ENCODE results near the gene ANKRD55. TPM values are rescaled to one million over a fixed set of nuclear protein-coding genes. Genes with fewer than 3 reads are reported as not detected.

ANKRD55 gene
- total RNA-seq, 2 experiments from 2014 or later = 0.37 to 0.52 TPM

GRCh38 chr5:56176155-56176798 is 56.9 kb downstream of the ANKRD55 start:
- DNase-seq (no peak), ATAC-seq (no peak)
- POLR2A ChIA-PET = no interaction called here
- no peaks in the 10 kb centered on the region for H3K36me3 Mint-ChIP-seq (ENCODE audit: low read depth)
- no peak overlapping the region for H3K27ac Mint-ChIP-seq
- peaks cover 15% of the 10 kb centered on the region for H3K27me3 Mint-ChIP-seq (ENCODE audit: low read depth)
- CTCF ChIA-PET = no interaction called here
- no peak overlapping the region for H3K4me3 Mint-ChIP-seq
- no peaks in the 10 kb centered on the region for H3K9me3 Mint-ChIP-seq (ENCODE audit: insufficient read depth)
- peaks cover 9% of the 10 kb centered on the region for H3K4me1 Mint-ChIP-seq (ENCODE audit: low read depth)

GRCh38 chr5:56175488-56175887 is 57.6 kb downstream of the ANKRD55 start:
- H3K4me3 Mint-ChIP-seq = no peak overlapping the region
- H3K27me3 Mint-ChIP-seq (ENCODE audit: low read depth) = peaks cover 15% of the 10 kb centered on the region
- ChIA-PET CTCF (no interaction called here), POLR2A (no interaction called here)
- H3K36me3 Mint-ChIP-seq (ENCODE audit: low read depth) = no peaks in the 10 kb centered on the region
- DNase-seq (no peak), ATAC-seq (no peak)
- H3K4me1 Mint-ChIP-seq (ENCODE audit: low read depth) = peaks cover 9% of the 10 kb centered on the region
- H3K27ac Mint-ChIP-seq = no peak overlapping the region
- H3K9me3 Mint-ChIP-seq (ENCODE audit: insufficient read depth) = no peaks in the 10 kb centered on the region

GRCh38 chr5:56175021-56175420 is 58.1 kb downstream of the ANKRD55 start:
- ATAC-seq = no peak

GRCh38 chr5:56172241-56172640 is 60.9 kb downstream of the ANKRD55 start:
- no peak for ATAC-seq
- no peak for DNase-seq
- Mint-ChIP-seq H3K36me3 (ENCODE audit: low read depth) (no peaks in the 10 kb centered on the region), H3K4me1 (ENCODE audit: low read depth) (peaks cover 18% of the 10 kb centered on the region), H3K4me3 (no peak overlapping the region), H3K9me3 (ENCODE audit: insufficient read depth) (no peaks in the 10 kb centered on the region), H3K27me3 (ENCODE audit: low read depth) (peaks cover 13% of the 10 kb centered on the region), H3K27ac (no peak overlapping the region)
- CTCF ChIA-PET = interaction anchor here (0.8 kb wide), 1 partner anchor 114 kb away, joined by 3 read pairs; no protein-coding TSS in a partner anchor
- POLR2A ChIA-PET = no interaction called here

More at GRCh38 chr5:56175021-56175420, 58.1 kb downstream of the ANKRD55 start:
- no peaks in the 10 kb centered on the region for H3K9me3 Mint-ChIP-seq (ENCODE audit: insufficient read depth)
- no peak overlapping the region for H3K27ac Mint-ChIP-seq
- no peak for DNase-seq
- H3K36me3 Mint-ChIP-seq (ENCODE audit: low read depth) = no peaks in the 10 kb centered on the region
- ChIA-PET CTCF (no interaction called here), POLR2A (no interaction called here)
- peaks cover 9% of the 10 kb centered on the region for H3K4me1 Mint-ChIP-seq (ENCODE audit: low read depth)
- H3K4me3 Mint-ChIP-seq = no peak overlapping the region
- peaks cover 15% of the 10 kb centered on the region for H3K27me3 Mint-ChIP-seq (ENCODE audit: low read depth)

- ATAC-seq (no peak), DNase-seq (no peak)
- Mint-ChIP-seq H3K27me3 (ENCODE audit: low read depth) (peaks cover 11% of the 10 kb centered on the region), H3K27ac (no peak overlapping the region), H3K4me3 (no peak overlapping the region), H3K9me3 (ENCODE audit: insufficient read depth) (no peaks in the 10 kb centered on the region), H3K4me1 (ENCODE audit: low read depth) (peaks cover 22% of the 10 kb centered on the region), H3K36me3 (ENCODE audit: low read depth) (no peaks in the 10 kb centered on the region)
- ChIA-PET POLR2A (no interaction called here), CTCF (interaction anchor here (1.0 kb wide), 1 partner anchor 31 kb away, joined by 4 read pairs; no protein-coding TSS in a partner anchor)
Observed at GRCh38 chr5:56170557-56170956, 62.6 kb downstream of the ANKRD55 start.

- Mint-ChIP-seq H3K27me3 (ENCODE audit: low read depth) (peaks cover 6% of the 10 kb centered on the region), H3K36me3 (ENCODE audit: low read depth) (no peaks in the 10 kb centered on the region), H3K27ac (no peak overlapping the region), H3K4me3 (no peak overlapping the region), H3K4me1 (ENCODE audit: low read depth) (peaks cover 22% of the 10 kb centered on the region), H3K9me3 (ENCODE audit: insufficient read depth) (no peaks in the 10 kb centered on the region)
- ChIA-PET POLR2A (no interaction called here), CTCF (interaction anchor here (1.0 kb wide), 1 partner anchor 31 kb away, joined by 4 read pairs; no protein-coding TSS in a partner anchor)
- ATAC-seq (no peak), DNase-seq (no peak)
Observed at GRCh38 chr5:56169949-56170348, 63.2 kb downstream of the ANKRD55 start.

- POLR2A ChIA-PET = no interaction called here
- Mint-ChIP-seq H3K36me3 (ENCODE audit: low read depth) (no peaks in the 10 kb centered on the region), H3K4me3 (no peak overlapping the region)
Observed at GRCh38 chr5:56169281-56169680, 63.8 kb downstream of the ANKRD55 start.

GRCh38 chr5:56168066-56168478 is 65.1 kb downstream of the ANKRD55 start:
- H3K4me3 Mint-ChIP-seq = no peak overlapping the region
- H3K4me1 Mint-ChIP-seq (ENCODE audit: low read depth) = peaks cover 22% of the 10 kb centered on the region
- POLR2A ChIA-PET = no interaction called here
- ATAC-seq (no peak), DNase-seq (peak; percentile 9)
- CTCF ChIA-PET = no interaction called here
- no peaks in the 10 kb centered on the region for H3K36me3 Mint-ChIP-seq (ENCODE audit: low read depth)
- peaks cover 2% of the 10 kb centered on the region for H3K27me3 Mint-ChIP-seq (ENCODE audit: low read depth)
- H3K27ac Mint-ChIP-seq = no peak overlapping the region
- H3K9me3 Mint-ChIP-seq (ENCODE audit: insufficient read depth) = no peaks in the 10 kb centered on the region

More at GRCh38 chr5:56169281-56169680, 63.8 kb downstream of the ANKRD55 start:
- DNase-seq = no peak
- H3K9me3 Mint-ChIP-seq (ENCODE audit: insufficient read depth) = no peaks in the 10 kb centered on the region
- H3K27me3 Mint-ChIP-seq (ENCODE audit: low read depth) = peaks cover 3% of the 10 kb centered on the region
- peaks cover 22% of the 10 kb centered on the region for H3K4me1 Mint-ChIP-seq (ENCODE audit: low read depth)
- no peak for ATAC-seq
- CTCF ChIA-PET = no interaction called here
- H3K27ac Mint-ChIP-seq = no peak overlapping the region

GRCh38 chr5:56167519-56167918 is 65.6 kb downstream of the ANKRD55 start:
- DNase-seq = peak; percentile 8
- Mint-ChIP-seq H3K4me1 (ENCODE audit: low read depth) (peaks cover 18% of the 10 kb centered on the region), H3K9me3 (ENCODE audit: insufficient read depth) (no peaks in the 10 kb centered on the region), H3K36me3 (ENCODE audit: low read depth) (no peaks in the 10 kb centered on the region), H3K4me3 (no peak overlapping the region), H3K27me3 (ENCODE audit: low read depth) (peaks cover 2% of the 10 kb centered on the region), H3K27ac (no peak overlapping the region)
- POLR2A ChIA-PET = no interaction called here
- CTCF ChIA-PET = no interaction called here
- no peak for ATAC-seq

- peaks cover 17% of the 10 kb centered on the region for H3K4me1 Mint-ChIP-seq (ENCODE audit: low read depth)
- H3K27me3 Mint-ChIP-seq (ENCODE audit: low read depth) = peaks cover 2% of the 10 kb centered on the region
- H3K27ac Mint-ChIP-seq = no peak overlapping the region
- ATAC-seq (no peak), DNase-seq (no peak)
- no peak overlapping the region for H3K4me3 Mint-ChIP-seq
- no peaks in the 10 kb centered on the region for H3K36me3 Mint-ChIP-seq (ENCODE audit: low read depth)
- ChIA-PET POLR2A (no interaction called here), CTCF (no interaction called here)
- no peaks in the 10 kb centered on the region for H3K9me3 Mint-ChIP-seq (ENCODE audit: insufficient read depth)
Observed at GRCh38 chr5:56166671-56167385, 66.3 kb downstream of the ANKRD55 start.

GRCh38 chr5:56164376-56164775 is 68.8 kb downstream of the ANKRD55 start:
- Mint-ChIP-seq H3K9me3 (ENCODE audit: insufficient read depth) (no peaks in the 10 kb centered on the region), H3K4me1 (ENCODE audit: low read depth) (peaks cover 34% of the 10 kb centered on the region), H3K27ac (no peak overlapping the region), H3K4me3 (no peak overlapping the region), H3K27me3 (ENCODE audit: low read depth) (no peaks in the 10 kb centered on the region), H3K36me3 (ENCODE audit: low read depth) (no peaks in the 10 kb centered on the region)
- DNase-seq (no peak), ATAC-seq (no peak)
- ChIA-PET CTCF (interaction anchor here (0.8 to 1.0 kb wide), 2 partner anchors 36 to 37 kb away, joined by 3 to 4 read pairs; no protein-coding TSS in a partner anchor), POLR2A (no interaction called here)

- no peaks in the 10 kb centered on the region for H3K27me3 Mint-ChIP-seq (ENCODE audit: low read depth)
- H3K4me1 Mint-ChIP-seq (ENCODE audit: low read depth) = peaks cover 35% of the 10 kb centered on the region
- H3K36me3 Mint-ChIP-seq (ENCODE audit: low read depth) = no peaks in the 10 kb centered on the region
- H3K4me3 Mint-ChIP-seq = no peak overlapping the region
- no peak for DNase-seq
- ChIA-PET CTCF (no interaction called here), POLR2A (no interaction called here)
- no peaks in the 10 kb centered on the region for H3K9me3 Mint-ChIP-seq (ENCODE audit: insufficient read depth)
- no peak for ATAC-seq
- H3K27ac Mint-ChIP-seq = no peak overlapping the region
Observed at GRCh38 chr5:56161927-56162326, 71.2 kb downstream of the ANKRD55 start.

Data from activated CD8-positive, alpha-beta T cell treated with anti-CD3 and anti-CD28 coated beads, Interleukin-2, amount 10 ng/mL, durations not matched to agents 7 days and 5 days (primary cell).